ENCODE results near the gene CUTC. TPM values are rescaled to one million over a fixed set of nuclear protein-coding genes. Genes with fewer than 3 reads are reported as not detected.

CUTC gene
- total RNA-seq, 1 donor from 2014 or later, result 10.3 TPM

DNA sequence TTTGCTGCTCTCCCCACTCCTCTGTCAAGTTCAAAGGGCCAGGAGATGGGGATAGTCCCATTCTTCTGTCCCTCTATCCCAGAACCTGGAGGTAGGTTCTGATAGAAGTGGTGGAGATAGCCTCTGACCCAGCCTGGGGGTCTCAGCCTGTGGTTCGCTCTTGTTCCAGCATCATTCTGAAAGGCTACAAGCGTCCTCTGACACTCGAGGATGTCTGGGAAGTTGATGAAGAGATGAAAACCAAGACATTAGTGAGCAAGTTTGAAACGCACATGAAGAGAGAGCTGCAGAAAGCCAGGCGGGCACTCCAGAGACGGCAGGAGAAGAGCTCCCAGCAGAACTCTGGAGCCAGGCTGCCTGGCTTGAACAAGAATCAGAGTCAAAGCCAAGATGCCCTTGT, 64.9 kb downstream of the CUTC start:
- Histone ChIP-seq H3K4me1 (ENCODE audit: insufficient read depth, low read length) (no peaks in the 10 kb centered on the region), H3K79me2 (ENCODE audit: insufficient read depth, low read length) (no peaks in the 10 kb centered on the region), H3K27me3 (ENCODE audit: insufficient read depth, low read length) (no peaks in the 10 kb centered on the region), H3K27ac (ENCODE audit: low read depth, low read length) (no peak overlapping the region), H4K20me1 (ENCODE audit: insufficient read depth, low read length) (no peaks in the 10 kb centered on the region), H2AFZ (ENCODE audit: low read depth, low read length) (no peak overlapping the region), H3K4me2 (ENCODE audit: low read length) (no peak overlapping the region), H3K36me3 (ENCODE audit: insufficient read depth, low read length) (no peaks in the 10 kb centered on the region), H3K9me3 (ENCODE audit: insufficient read depth, low read depth, low read length) (no peaks in the 10 kb centered on the region), H3K9ac (ENCODE audit: low read length) (no peak overlapping the region), H3K4me3 (ENCODE audit: insufficient read depth, low read depth, low read length) (no peak overlapping the region)
- Mint-ChIP-seq H3K27me3 (ENCODE audit: low read depth, unreplicated experiment) (peaks cover 9% of the 10 kb centered on the region), H3K9me3 (ENCODE audit: unreplicated experiment) (no peaks in the 10 kb centered on the region), H3K27ac (ENCODE audit: unreplicated experiment) (no peak overlapping the region), H3K4me1 (ENCODE audit: low read depth, unreplicated experiment) (no peaks in the 10 kb centered on the region), H3K36me3 (ENCODE audit: low read depth, unreplicated experiment) (no peaks in the 10 kb centered on the region), H3K4me3 (ENCODE audit: unreplicated experiment) (no peak overlapping the region)
- DNase-seq (ENCODE audit: low read depth) (no peak), FAIRE-seq (no peak)
- TF ChIP-seq, protein P1, sequence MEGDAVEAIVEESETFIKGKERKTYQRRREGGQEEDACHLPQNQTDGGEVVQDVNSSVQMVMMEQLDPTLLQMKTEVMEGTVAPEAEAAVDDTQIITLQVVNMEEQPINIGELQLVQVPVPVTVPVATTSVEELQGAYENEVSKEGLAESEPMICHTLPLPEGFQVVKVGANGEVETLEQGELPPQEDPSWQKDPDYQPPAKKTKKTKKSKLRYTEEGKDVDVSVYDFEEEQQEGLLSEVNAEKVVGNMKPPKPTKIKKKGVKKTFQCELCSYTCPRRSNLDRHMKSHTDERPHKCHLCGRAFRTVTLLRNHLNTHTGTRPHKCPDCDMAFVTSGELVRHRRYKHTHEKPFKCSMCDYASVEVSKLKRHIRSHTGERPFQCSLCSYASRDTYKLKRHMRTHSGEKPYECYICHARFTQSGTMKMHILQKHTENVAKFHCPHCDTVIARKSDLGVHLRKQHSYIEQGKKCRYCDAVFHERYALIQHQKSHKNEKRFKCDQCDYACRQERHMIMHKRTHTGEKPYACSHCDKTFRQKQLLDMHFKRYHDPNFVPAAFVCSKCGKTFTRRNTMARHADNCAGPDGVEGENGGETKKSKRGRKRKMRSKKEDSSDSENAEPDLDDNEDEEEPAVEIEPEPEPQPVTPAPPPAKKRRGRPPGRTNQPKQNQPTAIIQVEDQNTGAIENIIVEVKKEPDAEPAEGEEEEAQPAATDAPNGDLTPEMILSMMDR (IDR thresholded peaks at IDR 0.05; ENCODE audit: insufficient read depth, low read depth, low read length), result no peak
- TF ChIP-seq EZH2 (IDR thresholded peaks at IDR 0.05; ENCODE audit: insufficient read depth, low read length), result no peak

DNA sequence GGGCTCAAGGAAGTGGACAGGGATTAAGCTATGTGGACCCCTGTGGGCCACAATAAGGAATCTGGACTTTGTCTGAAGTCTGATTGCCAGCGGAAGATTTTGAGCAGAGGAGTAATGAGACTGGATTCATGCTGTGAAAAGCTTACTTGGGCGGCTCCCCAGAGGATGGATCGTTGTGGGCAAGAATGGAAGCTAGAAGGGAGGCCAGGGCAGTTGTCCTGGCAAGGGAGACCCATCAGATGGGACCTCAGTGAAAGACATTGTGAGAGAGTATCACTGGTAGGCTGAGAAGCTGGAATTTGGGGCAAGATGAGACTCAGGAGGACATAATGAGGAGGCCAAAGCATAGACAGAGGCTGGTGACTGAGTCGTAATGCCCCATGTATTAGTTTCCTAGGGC, 66.0 kb downstream of the CUTC start:
- Mint-ChIP-seq H3K4me3 (ENCODE audit: unreplicated experiment) (no peak overlapping the region), H3K27ac (ENCODE audit: unreplicated experiment) (no peak overlapping the region)
- TF ChIP-seq, protein P1 (IDR thresholded peaks at IDR 0.05; ENCODE audit: insufficient read depth, low read depth, low read length), result no peak
- TF ChIP-seq EZH2 (IDR thresholded peaks at IDR 0.05; ENCODE audit: insufficient read depth, low read length), result no peak

DNA sequence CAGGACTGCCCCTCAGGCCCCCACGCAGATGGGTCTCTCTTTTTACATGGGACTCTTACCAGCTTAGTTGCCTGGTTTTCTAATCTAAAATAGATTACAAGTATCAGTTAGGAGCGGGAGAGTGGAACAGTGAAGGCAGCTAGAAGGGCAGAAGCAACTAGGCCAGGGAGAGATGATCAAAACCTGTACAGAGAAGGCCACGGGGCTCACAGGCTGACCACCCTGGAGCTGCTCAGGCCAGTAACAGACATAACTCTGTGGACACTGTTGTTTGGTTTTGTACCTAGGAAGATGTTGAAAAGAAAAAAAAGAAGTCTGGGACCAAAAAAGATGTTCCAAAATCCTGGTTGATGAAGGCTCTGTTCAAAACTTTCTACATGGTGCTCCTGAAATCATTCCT, 66.9 kb downstream of the CUTC start:
- TF ChIP-seq, protein P1 (IDR thresholded peaks at IDR 0.05; ENCODE audit: insufficient read depth, low read depth, low read length), result no peak
- TF ChIP-seq EZH2 (IDR thresholded peaks at IDR 0.05; ENCODE audit: insufficient read depth, low read length), result no peak
- H4K20me1 ChIP-seq (ENCODE audit: insufficient read depth, low read length), result no peaks in the 10 kb centered on the region
- no peak overlapping the region for H3K4me3 ChIP-seq (ENCODE audit: insufficient read depth, low read depth, low read length)
- Mint-ChIP-seq H3K27me3 (ENCODE audit: low read depth, unreplicated experiment) (peaks cover 11% of the 10 kb centered on the region), H3K4me3 (ENCODE audit: unreplicated experiment) (no peak overlapping the region), H3K4me1 (ENCODE audit: low read depth, unreplicated experiment) (no peaks in the 10 kb centered on the region), H3K36me3 (ENCODE audit: low read depth, unreplicated experiment) (no peaks in the 10 kb centered on the region), H3K27ac (ENCODE audit: unreplicated experiment) (no peak overlapping the region), H3K9me3 (ENCODE audit: unreplicated experiment) (no peaks in the 10 kb centered on the region)
- H2AFZ ChIP-seq (ENCODE audit: low read depth, low read length), result no peak overlapping the region
- no peak overlapping the region for H3K9ac ChIP-seq (ENCODE audit: low read length)
- no peaks in the 10 kb centered on the region for H3K79me2 ChIP-seq (ENCODE audit: insufficient read depth, low read length)
- no peaks in the 10 kb centered on the region for H3K4me1 ChIP-seq (ENCODE audit: insufficient read depth, low read length)
- H3K4me2 ChIP-seq (ENCODE audit: low read length), result no peak overlapping the region
- no peak for DNase-seq (ENCODE audit: low read depth)
- no peak overlapping the region for H3K27ac ChIP-seq (ENCODE audit: low read depth, low read length)
- H3K9me3 ChIP-seq (ENCODE audit: insufficient read depth, low read depth, low read length), result no peaks in the 10 kb centered on the region
- H3K27me3 ChIP-seq (ENCODE audit: insufficient read depth, low read length), result no peaks in the 10 kb centered on the region
- no peaks in the 10 kb centered on the region for H3K36me3 ChIP-seq (ENCODE audit: insufficient read depth, low read length)
- FAIRE-seq, result no peak

More for the DNA sequence above, 66.0 kb downstream of the CUTC start:
- H3K4me1 ChIP-seq (ENCODE audit: insufficient read depth, low read length), result no peaks in the 10 kb centered on the region
- FAIRE-seq (no peak), DNase-seq (ENCODE audit: low read depth) (no peak)
- H3K4me3 ChIP-seq (ENCODE audit: insufficient read depth, low read depth, low read length), result no peak overlapping the region
- H3K9ac ChIP-seq (ENCODE audit: low read length), result no peak overlapping the region
- Mint-ChIP-seq H3K36me3 (ENCODE audit: low read depth, unreplicated experiment) (no peaks in the 10 kb centered on the region), H3K4me1 (ENCODE audit: low read depth, unreplicated experiment) (no peaks in the 10 kb centered on the region), H3K9me3 (ENCODE audit: unreplicated experiment) (no peaks in the 10 kb centered on the region), H3K27me3 (ENCODE audit: low read depth, unreplicated experiment) (peaks cover 9% of the 10 kb centered on the region)
- no peaks in the 10 kb centered on the region for H4K20me1 ChIP-seq (ENCODE audit: insufficient read depth, low read length)
- no peak overlapping the region for H3K4me2 ChIP-seq (ENCODE audit: low read length)
- no peaks in the 10 kb centered on the region for H3K79me2 ChIP-seq (ENCODE audit: insufficient read depth, low read length)
- H3K27ac ChIP-seq (ENCODE audit: low read depth, low read length), result no peak overlapping the region
- no peaks in the 10 kb centered on the region for H3K36me3 ChIP-seq (ENCODE audit: insufficient read depth, low read length)
- no peaks in the 10 kb centered on the region for H3K27me3 ChIP-seq (ENCODE audit: insufficient read depth, low read length)
- H3K9me3 ChIP-seq (ENCODE audit: insufficient read depth, low read depth, low read length), result no peaks in the 10 kb centered on the region
- H2AFZ ChIP-seq (ENCODE audit: low read depth, low read length), result no peak overlapping the region

Data from astrocyte (in vitro differentiated cells and primary cell).